Activated T-cell treated with anti-CD3 and anti-CD28 coated beads, Interleukin-2, amount 50 U/mL, for 24 hours (primary cell): ENCODE results near the gene NOL8.

ENCODE experiments used
- DNase-seq: peaks from one replicate; pipeline ENCODE4 v3.0.0-alpha.2; 2020
- H3K27ac Mint-ChIP-seq: 2 replicates; pipeline ENCODE4 v1.8.0; 2020; ENCODE audit warnings: mild to moderate bottlenecking, mixed read lengths
- H3K27me3 Mint-ChIP-seq: 2 replicates; pipeline ENCODE4 v1.8.0; 2020; ENCODE audit warnings: mixed read lengths
- H3K36me3 Mint-ChIP-seq: 2 replicates; pipeline ENCODE4 v1.8.0; 2020; ENCODE audit warnings: low read depth, mixed read lengths
- H3K4me1 Mint-ChIP-seq: 2 replicates; pipeline ENCODE4 v1.8.0; 2020; ENCODE audit warnings: low read depth, mixed read lengths
- H3K4me3 Mint-ChIP-seq: 2 replicates; pipeline ENCODE4 v1.8.0; 2020; ENCODE audit warnings: mild to moderate bottlenecking, moderate library complexity, mixed read lengths
- H3K9me3 Mint-ChIP-seq: 2 replicates; pipeline ENCODE4 v1.8.0; 2020; ENCODE audit warnings: mixed read lengths

Gene NOL8

GRCh38 chr9:92295240-92295790 lies 29.8 kb downstream of the NOL8 start:
- Mint-ChIP-seq H3K27ac (peak overlapping the region; percentile 79), H3K4me1 (peaks cover 62% of the 10 kb centered on the region), H3K27me3 (no peaks in the 10 kb centered on the region), H3K36me3 (peaks cover 89% of the 10 kb centered on the region), H3K9me3 (no peaks in the 10 kb centered on the region), H3K4me3 (peak overlapping the region; percentile 96)
- no peak for DNase-seq

- DNase-seq: peak; percentile 57
- Mint-ChIP-seq H3K4me3 (peak overlapping the region; percentile 96), H3K36me3 (peaks cover 90% of the 10 kb centered on the region), H3K27ac (peak overlapping the region; percentile 99), H3K27me3 (no peaks in the 10 kb centered on the region), H3K9me3 (no peaks in the 10 kb centered on the region), H3K4me1 (peaks cover 71% of the 10 kb centered on the region)
Observed at GRCh38 chr9:92294297-92294676, 30.9 kb downstream of the NOL8 start.

GRCh38 chr9:92293452-92294296 lies 31.5 kb downstream of the NOL8 start, which contains the start of gene IARS1:
Gene IARS1 (minus strand): TSS chr9:92293697. CDS start chr9:92289419, 4,278 bp downstream.
- H3K4me3 Mint-ChIP-seq: peak within 1 kb of the TSS; percentile 96
- H3K4me1 Mint-ChIP-seq: peaks cover 68% of the 10 kb centered on the region
- H3K27me3 Mint-ChIP-seq: no peaks in the 10 kb centered on the region
- no peaks in the 10 kb centered on the region for H3K9me3 Mint-ChIP-seq
- H3K27ac Mint-ChIP-seq: peak within 1 kb of the TSS; percentile 99
- peaks cover 90% of the 10 kb centered on the region for H3K36me3 Mint-ChIP-seq
- DNase-seq: peak; percentile 100

- Mint-ChIP-seq H3K27me3 (no peaks in the 10 kb centered on the region), H3K36me3 (peaks cover 92% of the 10 kb centered on the region), H3K9me3 (no peaks in the 10 kb centered on the region), H3K27ac (peak overlapping the region; percentile 99), H3K4me3 (peak overlapping the region; percentile 96), H3K4me1 (peaks cover 70% of the 10 kb centered on the region)
- DNase-seq: no peak
Observed at GRCh38 chr9:92293075-92293354, 32.1 kb downstream of the NOL8 start.

GRCh38 chr9:92292338-92293074 lies 32.6 kb downstream of the NOL8 start:
- Mint-ChIP-seq H3K36me3 (peaks cover 92% of the 10 kb centered on the region), H3K27me3 (no peaks in the 10 kb centered on the region), H3K4me3 (peak overlapping the region; percentile 96), H3K4me1 (peaks cover 70% of the 10 kb centered on the region), H3K27ac (peak overlapping the region; percentile 99), H3K9me3 (no peaks in the 10 kb centered on the region)
- no peak for DNase-seq

GRCh38 chr9:92291577-92291976 lies 33.6 kb downstream of the NOL8 start:
- peaks cover 92% of the 10 kb centered on the region for H3K36me3 Mint-ChIP-seq
- H3K4me1 Mint-ChIP-seq: peaks cover 70% of the 10 kb centered on the region
- no peak for DNase-seq
- peak overlapping the region; percentile 99 for H3K27ac Mint-ChIP-seq
- H3K9me3 Mint-ChIP-seq: no peaks in the 10 kb centered on the region
- H3K4me3 Mint-ChIP-seq: peak overlapping the region; percentile 96
- no peaks in the 10 kb centered on the region for H3K27me3 Mint-ChIP-seq

- Mint-ChIP-seq H3K27me3 (no peaks in the 10 kb centered on the region), H3K9me3 (no peaks in the 10 kb centered on the region), H3K36me3 (peaks cover 92% of the 10 kb centered on the region), H3K27ac (peak overlapping the region; percentile 99), H3K4me3 (peak overlapping the region; percentile 96), H3K4me1 (peaks cover 66% of the 10 kb centered on the region)
- DNase-seq: no peak
Observed at GRCh38 chr9:92290785-92291429, 34.2 kb downstream of the NOL8 start.

- H3K4me3 Mint-ChIP-seq: peak overlapping the region; percentile 27
- H3K36me3 Mint-ChIP-seq: peaks cover 95% of the 10 kb centered on the region
- no peaks in the 10 kb centered on the region for H3K9me3 Mint-ChIP-seq
- H3K4me1 Mint-ChIP-seq: peaks cover 65% of the 10 kb centered on the region
- DNase-seq: no peak
- peak overlapping the region; percentile 41 for H3K27ac Mint-ChIP-seq
- no peaks in the 10 kb centered on the region for H3K27me3 Mint-ChIP-seq
Observed at GRCh38 chr9:92289708-92290390, 35.3 kb downstream of the NOL8 start.

- H3K36me3 Mint-ChIP-seq: peaks cover 98% of the 10 kb centered on the region
- no peaks in the 10 kb centered on the region for H3K27me3 Mint-ChIP-seq
- peak overlapping the region; percentile 32 for H3K27ac Mint-ChIP-seq
- H3K9me3 Mint-ChIP-seq: no peaks in the 10 kb centered on the region
- H3K4me3 Mint-ChIP-seq: no peak overlapping the region
- DNase-seq: no peak
- H3K4me1 Mint-ChIP-seq: peaks cover 53% of the 10 kb centered on the region
Observed at GRCh38 chr9:92279302-92279701, 45.8 kb downstream of the NOL8 start.

- no peak for DNase-seq
- no peaks in the 10 kb centered on the region for H3K9me3 Mint-ChIP-seq
- H3K4me1 Mint-ChIP-seq: peaks cover 51% of the 10 kb centered on the region
- peak overlapping the region; percentile 3 for H3K27ac Mint-ChIP-seq
- no peak overlapping the region for H3K4me3 Mint-ChIP-seq
- peaks cover 98% of the 10 kb centered on the region for H3K36me3 Mint-ChIP-seq
- H3K27me3 Mint-ChIP-seq: no peaks in the 10 kb centered on the region
Observed at GRCh38 chr9:92278110-92278509, 47.0 kb downstream of the NOL8 start.

GRCh38 chr9:92276331-92277032 lies 48.7 kb downstream of the NOL8 start:
- H3K27me3 Mint-ChIP-seq: no peaks in the 10 kb centered on the region
- DNase-seq: no peak
- H3K9me3 Mint-ChIP-seq: no peaks in the 10 kb centered on the region
- H3K4me1 Mint-ChIP-seq: peaks cover 46% of the 10 kb centered on the region
- no peak overlapping the region for H3K4me3 Mint-ChIP-seq
- H3K36me3 Mint-ChIP-seq: peaks cover 99% of the 10 kb centered on the region
- H3K27ac Mint-ChIP-seq: peak overlapping the region; percentile 84

- peaks cover 99% of the 10 kb centered on the region for H3K36me3 Mint-ChIP-seq
- no peaks in the 10 kb centered on the region for H3K9me3 Mint-ChIP-seq
- H3K4me3 Mint-ChIP-seq: no peak overlapping the region
- H3K27ac Mint-ChIP-seq: peak overlapping the region; percentile 84
- H3K4me1 Mint-ChIP-seq: peaks cover 45% of the 10 kb centered on the region
- H3K27me3 Mint-ChIP-seq: no peaks in the 10 kb centered on the region
- no peak for DNase-seq
Observed at GRCh38 chr9:92275541-92275940, 49.6 kb downstream of the NOL8 start.

GRCh38 chr9:92270511-92270910 lies 54.6 kb downstream of the NOL8 start:
- H3K9me3 Mint-ChIP-seq: no peaks in the 10 kb centered on the region
- peaks cover 99% of the 10 kb centered on the region for H3K36me3 Mint-ChIP-seq
- H3K4me3 Mint-ChIP-seq: no peak overlapping the region
- no peak for DNase-seq
- no peaks in the 10 kb centered on the region for H3K27me3 Mint-ChIP-seq
- peaks cover 2% of the 10 kb centered on the region for H3K4me1 Mint-ChIP-seq
- no peak overlapping the region for H3K27ac Mint-ChIP-seq
